Measurements from ENCODE around the gene RND2.

Gene RND2

GRCh38 chr17:43006639-43007551 is 18.1 kb upstream of the RND2 start, which contains the start of gene IFI35:
Gene IFI35, plus strand, starts transcription at chr17:43006784. Its CDS starts 164 bp downstream, at chr17:43006948.
- DNase-seq (ENCODE audit: low spot score): peak; percentile 79

GRCh38 chr17:43010667-43011308 is 14.2 kb upstream of the RND2 start:
- DNase-seq (ENCODE audit: low spot score): no peak

GRCh38 chr17:43011728-43012472 is 13.1 kb upstream of the RND2 start:
- DNase-seq (ENCODE audit: low spot score): no peak

GRCh38 chr17:43013296-43013695 is 11.7 kb upstream of the RND2 start:
- DNase-seq (ENCODE audit: low spot score): no peak

GRCh38 chr17:43014020-43014648 is 10.9 kb upstream of the RND2 start:
- no peak for DNase-seq (ENCODE audit: low spot score)

GRCh38 chr17:43014649-43015542 is 10.1 kb upstream of the RND2 start:
- DNase-seq (ENCODE audit: low spot score): no peak

- DNase-seq (ENCODE audit: low spot score): no peak
Measured at GRCh38 chr17:43015579-43015978, 9.5 kb upstream of the RND2 start.

GRCh38 chr17:43016216-43016615 is 8.8 kb upstream of the RND2 start:
- no peak for DNase-seq (ENCODE audit: low spot score)

GRCh38 chr17:43018008-43018853 is 6.8 kb upstream of the RND2 start:
- DNase-seq (ENCODE audit: low spot score): no peak

- no peak for DNase-seq (ENCODE audit: low spot score)
Measured at GRCh38 chr17:43018932-43019331, 6.1 kb upstream of the RND2 start.

- DNase-seq (ENCODE audit: low spot score): peak; percentile 36
Measured at GRCh38 chr17:43019418-43019817, 5.6 kb upstream of the RND2 start.

GRCh38 chr17:43020030-43020621 is 4.9 kb upstream of the RND2 start:
- no peak for DNase-seq (ENCODE audit: low spot score)

GRCh38 chr17:43020789-43021740 is 4.0 kb upstream of the RND2 start:
- DNase-seq (ENCODE audit: low spot score): peak; percentile 83

- peak; percentile 91 for DNase-seq (ENCODE audit: low spot score)
Measured at GRCh38 chr17:43021741-43022512, 3.1 kb upstream of the RND2 start, which contains the start of gene VAT1. Gene VAT1, minus strand, starts transcription at chr17:43022385. Its CDS starts 63 bp downstream, at chr17:43022322.

GRCh38 chr17:43025290-43025657 is 243 bp downstream of the RND2 start:
- no peak for DNase-seq (ENCODE audit: low spot score)

- no peak for DNase-seq (ENCODE audit: low spot score)
Measured at GRCh38 chr17:43025766-43026537, 921 bp downstream of the RND2 start.

- DNase-seq (ENCODE audit: low spot score): no peak
Measured at GRCh38 chr17:43026595-43026994, 1.6 kb downstream of the RND2 start.

Data from AG08396 (cell line).